Measurements from ENCODE around the gene HS2ST1. TPM values are rescaled to one million over a fixed set of nuclear protein-coding genes. Genes with fewer than 3 reads are reported as not detected.

The HS2ST1 gene
- total RNA-seq, 1 donor from 2014 or later = 12.1 TPM

DNA sequence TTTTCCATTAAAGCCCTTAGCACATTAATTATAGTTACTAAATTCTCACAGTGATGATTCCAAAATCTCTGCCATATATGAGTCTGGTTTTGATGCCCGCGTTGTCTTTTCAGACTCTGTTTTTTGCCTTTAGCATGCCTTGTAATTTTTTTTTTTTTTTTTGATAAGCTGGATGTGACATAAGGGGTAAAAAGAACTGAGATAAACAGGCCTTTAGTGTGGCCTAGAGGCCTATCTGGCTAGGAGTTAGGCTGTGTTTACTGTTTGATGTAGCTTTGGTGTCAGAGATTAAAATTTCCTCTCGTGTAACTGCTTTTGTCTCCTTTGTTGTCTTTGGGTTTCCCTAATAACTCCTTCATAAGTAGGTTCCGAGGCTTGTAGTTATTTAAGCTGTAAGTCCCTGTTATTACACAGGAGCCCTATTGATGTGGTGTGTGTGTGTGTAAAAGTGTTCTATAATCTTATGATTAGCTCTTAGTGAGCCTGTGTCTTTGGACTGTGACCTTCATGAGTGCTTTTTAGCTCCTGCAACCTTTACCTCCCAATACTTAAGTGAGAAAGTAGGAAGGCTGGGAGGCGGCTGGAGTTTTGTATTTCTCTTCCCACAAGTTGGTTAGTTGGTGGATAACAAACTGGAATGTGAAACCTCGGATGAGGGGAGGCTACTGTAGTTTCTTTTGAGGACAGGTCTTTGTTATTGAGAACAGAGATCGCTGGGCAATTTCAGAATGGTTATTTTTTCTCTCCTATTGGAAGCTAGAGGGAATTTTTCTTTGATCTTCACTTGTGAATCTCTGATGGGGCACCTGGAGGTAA is 19.3 kb downstream of the HS2ST1 start:
- no peak overlapping the region for H3K4me3 Mint-ChIP-seq
- DNase-seq (ENCODE audit: low spot score) = no peak
- intact Hi-C loops (cut with micrococcal nuclease) = no loop called here
- no peak overlapping the region for H3K27ac Mint-ChIP-seq
- H3K4me1 Mint-ChIP-seq (ENCODE audit: low read depth) = peaks cover 9% of the 10 kb centered on the region
- H3K36me3 Mint-ChIP-seq (ENCODE audit: low read depth) = no peaks in the 10 kb centered on the region
- H3K27me3 Mint-ChIP-seq (ENCODE audit: insufficient read depth) = peaks cover 3% of the 10 kb centered on the region
- H3K9me3 Mint-ChIP-seq = no peaks in the 10 kb centered on the region

DNA sequence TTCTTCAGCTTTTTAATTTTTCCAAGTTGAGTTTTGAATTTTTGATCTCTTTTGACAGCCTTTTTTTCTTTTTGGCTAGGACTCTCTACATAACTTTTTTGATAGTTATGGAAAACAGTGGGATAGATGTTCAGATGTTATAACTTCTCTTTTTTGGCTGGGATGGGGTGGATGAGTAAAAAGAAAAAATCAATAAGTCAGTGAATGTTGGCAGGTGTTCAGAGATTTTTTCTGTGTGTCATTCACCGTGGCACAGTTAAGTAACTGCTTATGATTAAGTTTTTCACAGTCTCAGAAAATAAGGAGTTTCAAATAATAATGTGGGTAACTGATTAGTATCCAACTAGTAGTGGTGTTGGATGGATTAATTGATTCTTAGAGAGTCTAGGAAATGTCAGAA is 24.0 kb downstream of the HS2ST1 start:
- Mint-ChIP-seq H3K4me3 (no peak overlapping the region), H3K36me3 (ENCODE audit: low read depth) (no peaks in the 10 kb centered on the region), H3K27ac (no peak overlapping the region), H3K27me3 (ENCODE audit: insufficient read depth) (no peaks in the 10 kb centered on the region), H3K4me1 (ENCODE audit: low read depth) (peaks cover 7% of the 10 kb centered on the region), H3K9me3 (no peaks in the 10 kb centered on the region)
- no peak for DNase-seq (ENCODE audit: low spot score)
- intact Hi-C loops (cut with micrococcal nuclease) = no loop called here

DNA sequence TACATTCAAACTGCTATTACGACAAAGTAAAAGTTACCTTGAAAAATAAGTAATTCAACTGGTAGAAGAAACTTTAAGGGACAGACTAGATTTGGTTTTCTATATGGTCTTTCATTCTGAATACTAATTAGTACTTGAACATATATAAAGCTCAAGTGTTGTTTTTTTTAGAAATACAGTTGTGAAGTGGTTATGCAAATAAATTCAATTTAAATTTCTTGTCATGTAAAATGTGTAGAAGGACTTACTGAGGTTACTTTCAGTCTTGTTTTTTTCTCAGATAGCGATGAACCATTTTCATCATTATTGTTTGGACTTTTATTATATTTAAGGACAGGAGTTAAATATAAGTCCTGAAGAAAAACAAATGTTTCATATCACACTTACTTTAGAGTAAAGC is 24.4 kb downstream of the HS2ST1 start:
- Mint-ChIP-seq H3K4me1 (ENCODE audit: low read depth) (peaks cover 2% of the 10 kb centered on the region), H3K27me3 (ENCODE audit: insufficient read depth) (no peaks in the 10 kb centered on the region), H3K27ac (no peak overlapping the region), H3K9me3 (no peaks in the 10 kb centered on the region), H3K36me3 (ENCODE audit: low read depth) (no peaks in the 10 kb centered on the region), H3K4me3 (no peak overlapping the region)
- DNase-seq (ENCODE audit: low spot score) = no peak
- intact Hi-C loops (cut with micrococcal nuclease) = no loop called here

DNA sequence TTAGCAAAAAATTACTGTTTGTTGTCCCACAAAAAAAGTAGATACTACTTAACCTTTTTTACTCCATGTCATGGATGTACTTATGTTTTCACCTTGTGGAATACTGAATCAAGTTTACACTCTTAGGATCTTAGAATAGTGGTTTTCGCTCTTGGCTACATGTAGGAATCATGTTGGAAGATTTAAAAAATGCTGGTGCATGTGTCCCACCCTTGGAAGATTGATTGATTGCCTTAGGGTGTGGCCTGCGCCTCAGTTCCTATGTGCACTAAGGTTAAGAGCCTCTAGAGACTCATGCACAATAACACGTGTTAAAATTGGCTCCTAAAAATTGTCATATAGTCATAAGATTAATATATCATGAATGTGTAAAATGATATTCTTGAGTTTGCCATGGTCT is 25.0 kb downstream of the HS2ST1 start:
- intact Hi-C loops (cut with micrococcal nuclease) = no loop called here
- Mint-ChIP-seq H3K4me3 (no peak overlapping the region), H3K4me1 (ENCODE audit: low read depth) (no peaks in the 10 kb centered on the region), H3K9me3 (no peaks in the 10 kb centered on the region), H3K27ac (no peak overlapping the region), H3K27me3 (ENCODE audit: insufficient read depth) (no peaks in the 10 kb centered on the region), H3K36me3 (ENCODE audit: low read depth) (no peaks in the 10 kb centered on the region)
- DNase-seq (ENCODE audit: low spot score) = no peak

GRCh38 chr1:86940599-86940998 is 26.2 kb downstream of the HS2ST1 start:
- Mint-ChIP-seq H3K9me3 (no peaks in the 10 kb centered on the region), H3K4me1 (ENCODE audit: low read depth) (no peaks in the 10 kb centered on the region), H3K27ac (no peak overlapping the region), H3K36me3 (ENCODE audit: low read depth) (no peaks in the 10 kb centered on the region), H3K4me3 (no peak overlapping the region), H3K27me3 (ENCODE audit: insufficient read depth) (no peaks in the 10 kb centered on the region)
- no peak for DNase-seq (ENCODE audit: low spot score)
- intact Hi-C loops (cut with micrococcal nuclease) = no loop called here

- H3K36me3 Mint-ChIP-seq (ENCODE audit: low read depth) = no peaks in the 10 kb centered on the region
- intact Hi-C loops (cut with micrococcal nuclease) = no loop called here
- no peak overlapping the region for H3K27ac Mint-ChIP-seq
- no peaks in the 10 kb centered on the region for H3K4me1 Mint-ChIP-seq (ENCODE audit: low read depth)
- H3K27me3 Mint-ChIP-seq (ENCODE audit: insufficient read depth) = no peaks in the 10 kb centered on the region
- H3K4me3 Mint-ChIP-seq = no peak overlapping the region
- no peak for DNase-seq (ENCODE audit: low spot score)
- no peaks in the 10 kb centered on the region for H3K9me3 Mint-ChIP-seq
Observed at GRCh38 chr1:86942042-86942441, 27.6 kb downstream of the HS2ST1 start.

GRCh38 chr1:86942743-86943142 is 28.3 kb downstream of the HS2ST1 start:
- H3K4me3 Mint-ChIP-seq = no peak overlapping the region
- no peaks in the 10 kb centered on the region for H3K9me3 Mint-ChIP-seq
- H3K27me3 Mint-ChIP-seq (ENCODE audit: insufficient read depth) = no peaks in the 10 kb centered on the region
- no peak overlapping the region for H3K27ac Mint-ChIP-seq
- no peak for DNase-seq (ENCODE audit: low spot score)
- intact Hi-C loops (cut with micrococcal nuclease) = no loop called here
- H3K36me3 Mint-ChIP-seq (ENCODE audit: low read depth) = no peaks in the 10 kb centered on the region
- H3K4me1 Mint-ChIP-seq (ENCODE audit: low read depth) = no peaks in the 10 kb centered on the region

GRCh38 chr1:86948212-86948611 is 33.8 kb downstream of the HS2ST1 start:
- Mint-ChIP-seq H3K9me3 (no peaks in the 10 kb centered on the region), H3K4me1 (ENCODE audit: low read depth) (no peaks in the 10 kb centered on the region), H3K4me3 (no peak overlapping the region), H3K27me3 (ENCODE audit: insufficient read depth) (no peaks in the 10 kb centered on the region), H3K27ac (no peak overlapping the region), H3K36me3 (ENCODE audit: low read depth) (no peaks in the 10 kb centered on the region)
- intact Hi-C loops (cut with micrococcal nuclease) = no loop called here
- DNase-seq (ENCODE audit: low spot score) = no peak

DNA sequence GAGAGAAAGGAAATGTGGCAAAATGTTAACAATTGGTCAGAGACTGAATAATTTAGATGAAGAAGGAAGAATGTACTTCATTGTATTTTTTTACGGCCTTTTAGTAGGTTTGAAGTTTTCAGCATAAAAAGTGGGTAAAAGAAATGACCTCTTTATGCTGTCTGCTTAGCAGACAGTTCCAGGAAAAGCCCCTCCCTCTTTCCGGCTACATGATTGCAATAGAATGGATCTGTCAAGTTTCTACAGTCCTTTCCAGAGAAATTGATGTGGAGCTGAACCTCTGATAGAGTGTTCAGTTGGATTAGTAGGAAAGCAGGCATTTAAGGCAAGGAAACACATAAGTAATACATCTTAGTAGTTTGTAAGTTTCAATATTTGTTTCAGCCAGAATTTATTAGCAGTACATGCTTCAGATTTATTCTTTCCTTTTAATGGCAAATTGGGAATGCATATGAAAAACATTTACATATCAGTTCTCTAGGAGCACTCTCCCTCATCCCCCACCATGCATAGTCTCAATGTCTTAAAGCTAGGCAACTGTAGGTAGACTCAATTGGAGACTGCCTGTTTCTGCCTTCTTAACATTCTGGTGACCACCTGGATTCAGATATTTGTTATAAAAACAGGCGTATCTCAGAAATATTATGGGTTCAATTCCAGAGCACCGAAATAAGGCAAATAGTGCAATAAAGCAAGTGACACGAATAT is 36.4 kb downstream of the HS2ST1 start:
- intact Hi-C loops (cut with micrococcal nuclease) = no loop called here
- no peak for DNase-seq (ENCODE audit: low spot score)
- H3K27me3 Mint-ChIP-seq (ENCODE audit: insufficient read depth) = no peaks in the 10 kb centered on the region
- H3K27ac Mint-ChIP-seq = no peak overlapping the region
- H3K4me1 Mint-ChIP-seq (ENCODE audit: low read depth) = no peaks in the 10 kb centered on the region
- no peaks in the 10 kb centered on the region for H3K36me3 Mint-ChIP-seq (ENCODE audit: low read depth)
- H3K9me3 Mint-ChIP-seq = no peaks in the 10 kb centered on the region
- H3K4me3 Mint-ChIP-seq = no peak overlapping the region

DNA sequence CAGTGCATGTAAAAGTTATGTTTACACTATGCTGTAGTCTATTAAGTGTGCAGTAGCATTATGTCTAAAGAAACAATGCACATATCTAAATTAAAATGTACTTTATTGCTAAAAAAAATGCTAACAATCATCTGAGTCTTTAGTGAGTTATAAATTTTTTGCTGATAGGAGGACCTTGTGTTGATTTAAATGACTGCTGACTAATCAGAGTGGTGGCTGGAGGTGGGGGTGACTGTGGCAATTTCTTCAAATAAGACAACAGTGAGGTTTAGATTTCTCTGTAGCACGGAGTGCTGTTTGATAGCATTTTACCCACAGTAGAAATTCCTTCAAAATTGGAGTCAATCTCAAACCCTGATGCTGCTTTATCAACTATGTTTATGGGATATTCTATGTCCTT is 37.0 kb downstream of the HS2ST1 start:
- no peaks in the 10 kb centered on the region for H3K27me3 Mint-ChIP-seq (ENCODE audit: insufficient read depth)
- no peak overlapping the region for H3K4me3 Mint-ChIP-seq
- H3K4me1 Mint-ChIP-seq (ENCODE audit: low read depth) = no peaks in the 10 kb centered on the region
- intact Hi-C loops (cut with micrococcal nuclease) = no loop called here
- DNase-seq (ENCODE audit: low spot score) = no peak
- no peak overlapping the region for H3K27ac Mint-ChIP-seq
- no peaks in the 10 kb centered on the region for H3K36me3 Mint-ChIP-seq (ENCODE audit: low read depth)
- no peaks in the 10 kb centered on the region for H3K9me3 Mint-ChIP-seq

DNA sequence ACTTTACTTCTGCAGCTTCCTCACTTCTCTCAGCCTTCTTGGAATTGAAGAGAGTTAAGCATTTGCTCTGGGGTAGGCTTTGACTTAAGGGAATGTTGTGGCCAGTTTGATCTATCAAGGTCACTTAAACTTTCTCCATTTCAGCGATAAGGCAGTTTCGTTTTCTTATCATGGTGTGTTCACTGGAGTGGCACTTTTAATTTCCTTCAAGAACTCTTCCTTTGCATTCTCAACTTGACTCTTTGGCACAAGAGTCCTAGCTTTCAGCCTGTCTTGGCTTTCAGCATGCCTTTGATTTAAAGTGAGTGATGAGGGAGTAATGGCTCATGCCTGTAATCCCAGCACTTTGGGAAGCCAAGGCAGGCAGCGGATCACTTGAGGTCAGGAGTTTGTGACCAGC is 38.7 kb downstream of the HS2ST1 start:
- DNase-seq (ENCODE audit: low spot score) = no peak
- Mint-ChIP-seq H3K27me3 (ENCODE audit: insufficient read depth) (no peaks in the 10 kb centered on the region), H3K4me1 (ENCODE audit: low read depth) (no peaks in the 10 kb centered on the region), H3K9me3 (no peaks in the 10 kb centered on the region), H3K27ac (no peak overlapping the region), H3K36me3 (ENCODE audit: low read depth) (no peaks in the 10 kb centered on the region), H3K4me3 (no peak overlapping the region)
- intact Hi-C loops (cut with micrococcal nuclease) = no loop called here

DNA sequence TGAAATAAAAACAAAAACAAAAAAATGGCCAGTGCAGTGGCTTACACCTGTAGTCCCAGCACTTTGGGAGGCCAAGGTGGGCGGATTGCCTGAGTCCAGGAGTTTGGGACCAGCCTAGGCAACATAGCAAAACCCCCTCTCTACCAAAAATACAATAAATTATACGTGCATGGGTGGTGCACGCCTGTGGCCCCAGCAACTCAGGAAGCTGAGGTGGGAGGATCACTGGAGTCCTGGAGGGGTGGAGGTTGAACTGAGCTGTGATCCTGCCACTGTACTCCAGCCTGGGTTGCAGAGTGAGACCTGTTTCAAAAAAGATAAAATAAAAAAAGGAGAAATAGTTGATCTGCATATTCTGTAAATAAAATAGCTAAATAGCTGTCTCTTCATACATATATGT is 41.2 kb downstream of the HS2ST1 start:
- no peak overlapping the region for H3K27ac Mint-ChIP-seq

DNA sequence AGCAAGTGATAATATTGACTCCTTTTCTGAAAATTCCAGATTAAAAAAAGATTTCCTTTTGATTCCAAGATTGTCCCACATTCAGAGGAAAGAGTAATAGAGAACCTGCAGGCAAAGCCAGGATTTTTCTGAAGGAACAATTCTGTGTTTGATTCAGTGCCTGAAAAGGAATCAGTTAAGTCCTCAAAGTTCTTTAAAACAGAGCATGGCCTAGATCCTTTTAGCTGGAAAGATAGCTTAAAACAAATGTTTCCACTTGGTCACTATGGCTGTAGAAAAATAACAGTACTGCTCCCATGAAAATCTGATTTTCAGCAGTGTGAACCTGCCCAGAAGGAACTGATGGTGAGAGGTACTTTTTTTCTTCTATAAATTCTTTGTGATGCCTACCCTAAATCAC is 41.8 kb downstream of the HS2ST1 start:
- intact Hi-C loops (cut with micrococcal nuclease) = loop anchor here (2.0 kb wide), 1 partner anchor 41 kb away; the partner anchor contains the start of genes HS2ST1 and SELENOF
- no peaks in the 10 kb centered on the region for H3K36me3 Mint-ChIP-seq (ENCODE audit: low read depth)

More for the DNA sequence above, 41.2 kb downstream of the HS2ST1 start:
- H3K9me3 Mint-ChIP-seq = no peaks in the 10 kb centered on the region
- H3K4me1 Mint-ChIP-seq (ENCODE audit: low read depth) = no peaks in the 10 kb centered on the region
- H3K4me3 Mint-ChIP-seq = no peak overlapping the region
- H3K36me3 Mint-ChIP-seq (ENCODE audit: low read depth) = no peaks in the 10 kb centered on the region
- no peak for DNase-seq (ENCODE audit: low spot score)
- intact Hi-C loops (cut with micrococcal nuclease) = loop anchor here (2.0 kb wide), 1 partner anchor 41 kb away; the partner anchor contains the start of genes HS2ST1 and SELENOF
- H3K27me3 Mint-ChIP-seq (ENCODE audit: insufficient read depth) = no peaks in the 10 kb centered on the region

More for the DNA sequence above, 41.8 kb downstream of the HS2ST1 start:
- Mint-ChIP-seq H3K4me1 (ENCODE audit: low read depth) (no peaks in the 10 kb centered on the region), H3K27me3 (ENCODE audit: insufficient read depth) (no peaks in the 10 kb centered on the region), H3K27ac (no peak overlapping the region), H3K9me3 (no peaks in the 10 kb centered on the region), H3K4me3 (no peak overlapping the region)
- no peak for DNase-seq (ENCODE audit: low spot score)
